Chondrocyte (in vitro differentiated cells): ENCODE measurements around the gene INPP5F. TPM values are rescaled to one million over a fixed set of nuclear protein-coding genes. Genes with fewer than 3 reads are reported as not detected.
A peak's percentile ranks its signal among the peaks of the same experiment; 100 is the strongest.

ENCODE experiments used
- DNase-seq: peaks from one replicate; pipeline ENCODE4 v3.0.0; 2021; ENCODE audit warnings: mixed read lengths, low spot score
- H3K27ac Mint-ChIP-seq: one replicate; pipeline ENCODE4 v1.8.0; 2021; ENCODE audit warnings: mild to moderate bottlenecking, moderate library complexity, mixed read lengths; ENCODE audit not compliant: unreplicated experiment
- H3K27me3 Mint-ChIP-seq: 2 replicates; pipeline ENCODE4 v1.8.0; 2021; ENCODE audit warnings: low read depth, mixed read lengths
- H3K36me3 Mint-ChIP-seq: 2 replicates; pipeline ENCODE4 v1.8.0; 2021; ENCODE audit warnings: low read depth, mixed read lengths
- H3K4me1 Mint-ChIP-seq: 2 replicates; pipeline ENCODE4 v1.8.0; 2021; ENCODE audit warnings: low read depth, mild to moderate bottlenecking, mixed read lengths
- H3K4me3 Mint-ChIP-seq: one replicate; pipeline ENCODE4 v1.8.0; 2021; ENCODE audit warnings: mild to moderate bottlenecking, moderate library complexity, mixed read lengths; ENCODE audit not compliant: unreplicated experiment
- H3K9me3 Mint-ChIP-seq: 2 replicates; pipeline ENCODE4 v1.8.0; 2021; ENCODE audit warnings: low read depth, mixed read lengths
- total RNA-seq: library from RNA; stranded (reverse); gene quantifications from 3 replicates; pipeline ENCODE4 v1.2.1, GENCODE V29; 2021
- TF ChIP-seq, protein P1 (sequence below): fragments of 200-600 bp; sonication (generic); IDR thresholded peaks from 2 replicates; pipeline ENCODE4 v1.5.0; 2021; ENCODE audit warnings: antibody characterized with exemption, mild to moderate bottlenecking, moderate library complexity

The INPP5F gene
- total RNA-seq, 1 donor from 2014 or later, result 56.4 TPM

DNA sequence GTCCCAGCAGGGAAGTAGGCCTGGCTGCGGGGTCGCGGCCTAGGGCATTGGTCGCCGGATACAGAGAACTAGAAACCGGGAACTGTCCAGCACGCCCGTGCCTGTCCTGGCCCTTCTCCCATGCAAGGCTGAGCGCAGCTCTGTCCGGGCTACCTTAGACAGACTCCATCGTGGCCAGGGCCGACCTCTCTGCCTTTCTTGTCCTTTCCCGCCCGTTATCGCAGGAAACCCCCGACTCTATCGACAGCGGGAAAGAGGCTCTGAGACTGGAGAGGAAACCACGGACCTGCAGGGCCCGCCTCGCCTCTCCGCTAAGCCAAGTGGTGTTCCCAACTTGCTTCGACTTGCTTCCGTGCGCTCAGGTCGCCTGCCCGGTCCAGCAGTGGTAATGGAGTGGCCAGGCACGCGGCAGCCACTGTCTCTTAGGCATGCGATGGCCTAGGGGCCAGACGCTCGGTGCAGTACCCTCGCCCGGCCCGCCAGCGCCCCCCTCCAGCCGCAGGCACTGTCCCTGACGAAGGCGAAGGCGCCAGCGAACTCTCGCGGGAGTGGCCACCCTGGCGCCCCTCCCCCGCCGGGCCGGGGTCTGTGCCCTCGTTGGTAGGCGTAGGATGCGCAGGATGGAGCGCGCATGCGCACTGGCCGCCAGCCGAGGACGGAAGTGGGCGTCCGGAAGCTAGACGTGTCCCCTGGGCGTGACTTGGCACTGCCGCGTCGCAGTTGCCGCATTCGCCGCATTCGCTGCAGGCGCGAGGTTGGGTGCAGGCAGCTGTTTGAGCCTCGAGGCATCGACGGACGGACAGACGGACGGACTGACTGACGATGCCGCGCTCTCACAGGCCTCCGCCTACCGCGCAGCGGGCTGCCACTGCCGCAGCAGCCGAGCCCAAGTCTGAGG lies 92.4 kb downstream of the INPP5F start:
- Mint-ChIP-seq H3K4me3 (peak overlapping the region; percentile 75), H3K4me1 (peaks cover 15% of the 10 kb centered on the region), H3K9me3 (no peaks in the 10 kb centered on the region), H3K36me3 (peaks cover 10% of the 10 kb centered on the region), H3K27me3 (no peaks in the 10 kb centered on the region), H3K27ac (peak overlapping the region; percentile 90)
- TF ChIP-seq, protein P1, sequence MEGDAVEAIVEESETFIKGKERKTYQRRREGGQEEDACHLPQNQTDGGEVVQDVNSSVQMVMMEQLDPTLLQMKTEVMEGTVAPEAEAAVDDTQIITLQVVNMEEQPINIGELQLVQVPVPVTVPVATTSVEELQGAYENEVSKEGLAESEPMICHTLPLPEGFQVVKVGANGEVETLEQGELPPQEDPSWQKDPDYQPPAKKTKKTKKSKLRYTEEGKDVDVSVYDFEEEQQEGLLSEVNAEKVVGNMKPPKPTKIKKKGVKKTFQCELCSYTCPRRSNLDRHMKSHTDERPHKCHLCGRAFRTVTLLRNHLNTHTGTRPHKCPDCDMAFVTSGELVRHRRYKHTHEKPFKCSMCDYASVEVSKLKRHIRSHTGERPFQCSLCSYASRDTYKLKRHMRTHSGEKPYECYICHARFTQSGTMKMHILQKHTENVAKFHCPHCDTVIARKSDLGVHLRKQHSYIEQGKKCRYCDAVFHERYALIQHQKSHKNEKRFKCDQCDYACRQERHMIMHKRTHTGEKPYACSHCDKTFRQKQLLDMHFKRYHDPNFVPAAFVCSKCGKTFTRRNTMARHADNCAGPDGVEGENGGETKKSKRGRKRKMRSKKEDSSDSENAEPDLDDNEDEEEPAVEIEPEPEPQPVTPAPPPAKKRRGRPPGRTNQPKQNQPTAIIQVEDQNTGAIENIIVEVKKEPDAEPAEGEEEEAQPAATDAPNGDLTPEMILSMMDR, result peak; percentile 61
- peak; percentile 96 for DNase-seq

DNA sequence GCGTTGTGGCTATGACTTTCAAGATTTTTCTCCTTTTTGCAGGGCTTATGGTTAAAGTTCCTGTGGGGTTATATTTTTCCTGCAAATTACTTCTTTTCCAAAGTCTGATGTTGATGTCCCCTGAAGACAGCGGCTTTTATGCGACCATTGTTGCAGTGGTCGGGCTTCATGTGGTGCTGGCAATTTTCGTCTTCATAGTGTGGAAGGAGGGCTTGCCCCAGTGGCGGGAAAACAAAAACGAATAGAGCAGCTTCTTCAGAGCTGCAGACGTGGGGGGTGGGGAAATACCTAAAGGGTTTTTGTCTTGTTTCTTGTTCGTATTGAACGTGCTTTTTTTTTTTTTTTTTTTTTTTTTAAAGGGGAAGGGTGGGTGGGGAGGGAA lies 93.0 kb downstream of the INPP5F start:
- H3K27me3 Mint-ChIP-seq, result no peaks in the 10 kb centered on the region
- TF ChIP-seq, protein P1, result no peak
- no peaks in the 10 kb centered on the region for H3K9me3 Mint-ChIP-seq
- H3K4me3 Mint-ChIP-seq, result peak overlapping the region; percentile 75
- H3K36me3 Mint-ChIP-seq, result peaks cover 12% of the 10 kb centered on the region
- H3K27ac Mint-ChIP-seq, result peak overlapping the region; percentile 90
- H3K4me1 Mint-ChIP-seq, result peaks cover 15% of the 10 kb centered on the region
- no peak for DNase-seq

DNA sequence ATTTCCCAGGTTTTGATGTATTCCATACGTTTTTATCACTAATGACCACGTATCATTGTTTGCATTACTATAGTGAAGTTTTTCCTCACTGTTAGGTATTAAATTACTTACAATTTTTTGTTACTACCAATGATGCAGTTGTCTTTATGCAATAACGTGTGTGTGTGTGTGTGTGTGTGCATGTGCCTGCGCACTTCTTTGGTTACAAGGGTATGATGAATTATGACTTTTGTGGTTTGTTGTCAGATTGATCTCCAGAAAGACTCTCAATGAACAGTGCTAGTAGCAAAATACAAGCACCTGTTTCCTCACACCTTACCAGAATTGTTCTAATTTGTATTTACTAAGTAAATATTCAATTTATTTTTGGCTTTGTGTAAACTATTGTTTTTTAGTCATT lies 95.3 kb downstream of the INPP5F start:
- no peak for DNase-seq
- no peaks in the 10 kb centered on the region for H3K27me3 Mint-ChIP-seq
- H3K4me3 Mint-ChIP-seq, result peak overlapping the region; percentile 75
- H3K9me3 Mint-ChIP-seq, result no peaks in the 10 kb centered on the region
- peaks cover 10% of the 10 kb centered on the region for H3K36me3 Mint-ChIP-seq
- no peak overlapping the region for H3K27ac Mint-ChIP-seq
- peaks cover 18% of the 10 kb centered on the region for H3K4me1 Mint-ChIP-seq
- TF ChIP-seq, protein P1, result no peak

DNA sequence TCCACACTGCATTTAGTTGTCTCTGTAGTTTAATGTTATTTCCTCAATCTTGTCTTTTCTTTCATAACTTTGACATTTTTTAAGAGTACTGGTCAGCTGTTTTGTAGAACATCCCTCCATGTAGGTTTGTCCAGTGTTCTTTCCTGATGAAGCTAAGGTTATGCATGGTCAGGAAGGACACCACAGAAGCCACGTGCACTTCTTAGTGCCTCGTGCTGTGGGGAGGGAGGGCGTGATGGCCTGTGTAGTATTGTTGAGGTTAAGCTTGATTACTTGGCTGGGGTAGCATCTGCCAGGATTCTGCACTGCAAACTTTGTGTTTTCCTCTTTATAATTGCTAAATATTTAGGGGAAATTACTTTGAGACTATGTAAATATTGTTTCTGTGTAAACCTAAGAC lies 98.4 kb downstream of the INPP5F start:
- TF ChIP-seq, protein P1, result no peak
- no peak for DNase-seq
- Mint-ChIP-seq H3K4me3 (no peak overlapping the region), H3K36me3 (peaks cover 28% of the 10 kb centered on the region), H3K4me1 (peaks cover 19% of the 10 kb centered on the region), H3K27ac (no peak overlapping the region), H3K27me3 (no peaks in the 10 kb centered on the region), H3K9me3 (no peaks in the 10 kb centered on the region)

DNA sequence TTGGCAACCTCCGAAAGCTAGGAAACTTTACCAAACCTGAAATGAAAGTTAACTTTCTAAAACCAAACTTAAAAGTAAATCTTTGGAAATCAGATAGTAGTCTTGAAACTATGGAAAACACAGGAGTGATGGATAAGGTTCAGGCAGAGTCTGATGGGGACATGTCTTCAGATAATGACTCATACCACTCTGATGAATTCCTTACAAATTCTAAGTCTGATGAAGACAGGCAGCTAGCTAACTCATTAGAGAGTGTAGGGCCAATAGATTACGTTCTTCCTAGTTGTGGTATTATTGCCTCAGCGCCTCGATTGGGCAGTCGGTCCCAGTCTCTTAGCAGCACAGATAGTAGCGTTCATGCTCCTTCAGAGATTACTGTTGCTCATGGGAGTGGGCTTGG lies 100.9 kb downstream of the INPP5F start:
- no peaks in the 10 kb centered on the region for H3K27me3 Mint-ChIP-seq
- no peak overlapping the region for H3K4me3 Mint-ChIP-seq
- peaks cover 41% of the 10 kb centered on the region for H3K36me3 Mint-ChIP-seq
- no peak overlapping the region for H3K27ac Mint-ChIP-seq
- peaks cover 11% of the 10 kb centered on the region for H3K4me1 Mint-ChIP-seq
- TF ChIP-seq, protein P1, result no peak
- H3K9me3 Mint-ChIP-seq, result no peaks in the 10 kb centered on the region
- DNase-seq, result no peak
